Stimulated activated CD8-positive, alpha-beta memory T cell treated with anti-CD3 and anti-CD28 coated beads, Interleukin-7, amount 100 ng/mL, for 1 hour (primary cell): ENCODE results near the gene ZFPM1.
"Not testable (repeated sequence)": the region's sequence is repeated elsewhere in the genome, so short reads cannot be mapped to it uniquely, and the experiment has no call there.

Source experiments
- DNase-seq, 2 donors: peaks; one replicate each; pipeline ENCODE4 v3.0.0-alpha.2; 2020; ENCODE audit warnings: low read depth in 2 of 2

Gene ZFPM1

DNA sequence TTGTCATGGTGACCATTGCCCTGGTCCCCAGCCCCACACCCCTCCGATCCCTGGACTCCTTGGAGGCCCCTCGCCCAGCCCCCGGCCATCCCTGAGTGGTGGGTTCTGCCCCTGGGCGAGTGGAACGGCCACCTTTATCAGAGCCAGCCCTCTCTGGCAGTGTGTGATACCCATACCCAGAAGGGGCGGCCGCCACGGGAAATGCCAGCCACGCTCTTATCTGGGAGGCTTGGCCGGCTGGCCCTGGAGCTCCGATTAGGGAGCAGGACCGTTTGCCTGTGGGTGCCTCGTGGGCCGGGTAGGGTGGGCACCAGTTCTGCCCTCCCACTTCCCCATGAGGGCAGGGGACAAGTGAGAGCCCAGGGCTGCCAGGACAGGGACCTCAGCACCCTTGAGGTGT is 58.8 kb downstream of the ZFPM1 start:
- DNase-seq: no peak

DNA sequence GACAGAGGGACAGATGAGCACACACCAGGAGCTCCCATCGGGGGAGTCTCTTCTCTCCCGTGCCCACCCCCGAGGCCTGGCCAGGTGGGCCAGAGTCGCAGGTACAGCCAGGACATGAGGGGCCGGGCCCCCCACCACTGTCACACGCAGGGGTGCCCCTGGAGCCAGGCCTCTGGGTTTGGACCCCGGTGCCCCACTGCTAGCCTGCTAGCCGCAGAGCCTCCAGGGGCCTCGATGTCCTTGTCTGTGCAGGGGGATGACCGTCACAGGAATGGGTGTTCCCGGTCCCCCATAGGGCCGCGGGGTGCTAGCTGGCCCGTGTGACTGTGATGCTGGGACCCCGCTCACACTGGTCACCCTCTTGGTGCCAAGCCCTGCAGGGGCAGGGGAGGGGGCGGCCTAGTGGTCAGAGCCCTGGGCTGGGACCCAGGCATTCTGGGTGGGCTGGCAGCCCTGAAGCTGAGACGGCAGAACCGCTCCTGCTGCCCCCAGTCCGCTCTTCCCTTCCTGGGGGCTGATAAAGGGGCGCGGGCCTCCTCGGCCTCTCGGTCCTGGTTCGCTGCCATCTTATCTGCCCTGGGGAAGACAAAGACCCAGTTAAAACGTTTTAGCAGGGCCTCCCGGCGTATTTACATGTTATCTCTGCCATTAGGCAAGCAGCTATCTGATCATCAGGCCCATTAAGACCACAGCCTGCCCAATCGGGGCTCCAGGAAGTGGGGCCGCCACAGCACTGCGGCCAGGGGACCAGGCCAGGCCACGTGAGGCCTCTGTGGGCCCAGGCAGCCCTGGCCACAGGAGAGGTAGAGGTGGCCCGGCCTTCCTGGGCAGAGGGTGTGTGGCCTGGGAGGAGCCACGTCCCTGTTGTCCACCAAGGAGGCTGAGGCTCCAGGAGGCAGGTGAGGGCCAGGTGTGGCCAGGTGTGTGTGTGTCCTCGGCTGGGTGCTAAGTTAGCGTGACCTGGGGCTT is 59.9 kb downstream of the ZFPM1 start:
- DNase-seq: no peak

GRCh38 chr16:88514070-88514469 is 61.0 kb downstream of the ZFPM1 start:
- DNase-seq: no peak

DNA sequence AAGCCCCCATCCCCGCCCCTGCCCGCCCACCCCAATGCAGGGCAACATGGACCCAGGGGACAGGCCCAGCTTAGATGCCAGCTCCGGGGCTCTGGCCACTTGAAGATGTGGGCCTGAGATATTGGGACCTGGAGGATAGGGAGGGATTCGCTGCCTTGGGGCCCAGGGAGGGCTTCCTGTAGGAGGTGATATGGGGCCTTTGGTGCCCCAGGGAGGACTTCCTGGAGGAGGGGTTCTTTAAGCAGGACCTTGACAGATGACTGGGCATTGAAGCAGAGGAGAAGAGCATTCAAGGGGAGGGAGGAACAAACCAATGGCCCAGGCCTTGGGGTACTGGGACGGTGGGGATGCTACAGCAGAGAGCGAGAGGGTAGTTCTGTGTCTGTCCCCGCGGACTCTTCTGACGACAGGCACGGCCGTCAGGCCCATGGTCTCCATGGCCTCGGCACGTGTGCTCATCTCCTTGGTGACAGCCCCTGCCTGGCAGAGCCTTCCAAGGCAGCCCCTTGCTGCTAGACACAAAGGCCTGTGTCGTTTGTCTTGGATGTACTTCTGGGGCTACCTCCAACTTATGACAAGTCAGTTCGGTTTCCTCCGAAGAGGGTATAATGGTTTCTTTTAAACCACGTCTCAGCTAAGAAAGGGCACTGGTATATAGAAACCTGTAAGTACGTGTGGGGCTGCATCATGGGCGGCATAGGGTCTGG is 61.6 kb downstream of the ZFPM1 start:
- DNase-seq: no peak

- no peak for DNase-seq
These were observed 62.3 kb downstream of the ZFPM1 start for GRCh38 chr16:88515371-88515770.

DNA sequence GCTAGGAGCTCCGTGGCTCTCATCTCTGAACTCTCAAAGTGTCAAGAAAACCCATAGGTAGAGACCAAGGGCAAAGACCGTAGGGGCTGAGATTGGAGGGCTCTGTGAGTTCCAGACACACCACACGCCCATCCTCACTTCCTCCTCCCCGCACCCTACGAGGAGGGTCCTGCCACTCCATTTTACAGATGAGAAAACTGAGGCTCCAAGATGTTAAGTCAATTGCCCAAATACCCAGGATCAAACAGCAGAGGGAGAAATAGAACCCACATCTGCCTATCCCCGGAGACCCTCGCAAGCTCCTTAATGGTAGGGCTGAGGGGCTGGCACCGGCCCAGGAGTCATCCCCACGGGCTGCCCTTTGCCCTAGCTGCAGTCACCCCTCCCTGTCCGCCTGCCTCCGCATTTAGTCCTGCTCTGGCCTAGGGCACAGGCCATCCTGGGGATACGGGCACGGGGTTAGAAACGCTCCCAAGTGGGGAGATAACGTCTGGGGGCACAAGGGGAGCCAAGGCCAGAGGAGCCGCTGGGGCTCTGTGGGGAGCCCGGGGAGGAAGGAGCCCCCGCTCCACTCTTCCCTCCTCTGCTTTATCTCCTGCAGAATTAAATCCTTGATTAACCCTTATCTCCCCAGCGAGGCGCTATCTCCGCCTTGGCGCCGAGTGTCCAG is 63.0 kb downstream of the ZFPM1 start:
- DNase-seq: no peak

DNA sequence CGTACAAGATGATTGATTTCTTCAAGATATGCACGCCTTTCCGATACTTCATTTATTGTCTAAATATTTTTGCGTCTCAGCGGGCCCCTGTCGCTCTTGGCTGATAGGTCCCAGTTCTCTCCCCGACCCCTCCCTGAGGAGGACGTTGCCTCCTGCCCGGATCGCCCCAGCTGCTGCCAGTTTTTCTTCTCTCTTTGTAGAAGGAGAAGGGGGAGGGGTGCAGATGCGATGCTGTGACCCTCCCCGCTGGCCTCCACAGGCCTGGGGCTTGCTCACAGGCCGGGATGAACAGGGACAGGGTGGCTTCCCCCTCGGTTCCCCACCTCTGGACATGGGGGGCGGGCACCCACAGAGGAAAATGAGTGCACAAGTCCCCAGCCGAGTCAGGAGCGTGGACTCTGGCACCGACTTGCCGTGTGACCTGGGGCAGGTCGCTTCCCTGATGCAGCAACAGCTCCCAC is 63.6 kb downstream of the ZFPM1 start:
- DNase-seq: no peak

GRCh38 chr16:88517208-88517774 is 64.2 kb downstream of the ZFPM1 start:
- DNase-seq: not testable (repeated sequence)

GRCh38 chr16:88518411-88519111 is 65.5 kb downstream of the ZFPM1 start:
- DNase-seq: not testable (repeated sequence)

GRCh38 chr16:88519240-88519639 is 66.2 kb downstream of the ZFPM1 start:
- no peak for DNase-seq

DNA sequence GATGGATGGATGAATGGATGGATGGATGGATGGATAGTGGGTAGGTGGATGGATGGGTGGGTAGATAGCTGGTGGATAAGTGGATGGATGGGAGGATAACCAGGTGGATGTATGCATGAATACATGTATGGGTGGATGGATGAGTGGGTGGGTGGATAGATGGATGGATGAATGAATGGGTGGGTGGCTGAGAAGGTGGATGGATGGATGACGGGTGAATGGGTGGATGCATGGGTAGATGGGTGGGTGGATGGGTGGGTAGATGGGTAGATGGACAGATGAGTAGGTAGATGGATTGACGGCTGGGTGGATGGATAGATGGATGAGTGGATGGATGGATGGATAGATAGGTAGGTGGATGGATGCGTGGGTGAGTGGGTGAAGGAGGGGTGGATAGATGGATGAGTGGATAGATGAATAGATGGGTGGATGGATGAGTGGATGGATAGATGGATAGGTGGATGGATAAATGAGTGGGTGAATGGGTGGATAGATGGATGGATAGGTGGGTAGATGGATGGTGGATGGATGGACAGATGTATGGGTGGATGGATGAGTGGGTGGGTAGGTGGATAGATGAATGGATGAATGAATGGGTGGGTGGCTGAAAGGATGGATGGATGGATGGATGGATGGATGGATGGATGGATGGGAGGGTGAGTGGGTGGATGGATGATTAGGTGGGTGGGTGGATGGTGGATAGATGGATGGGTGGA is 67.0 kb downstream of the ZFPM1 start:
- DNase-seq: no peak

GRCh38 chr16:88521674-88522073 is 68.6 kb downstream of the ZFPM1 start:
- DNase-seq: no peak

DNA sequence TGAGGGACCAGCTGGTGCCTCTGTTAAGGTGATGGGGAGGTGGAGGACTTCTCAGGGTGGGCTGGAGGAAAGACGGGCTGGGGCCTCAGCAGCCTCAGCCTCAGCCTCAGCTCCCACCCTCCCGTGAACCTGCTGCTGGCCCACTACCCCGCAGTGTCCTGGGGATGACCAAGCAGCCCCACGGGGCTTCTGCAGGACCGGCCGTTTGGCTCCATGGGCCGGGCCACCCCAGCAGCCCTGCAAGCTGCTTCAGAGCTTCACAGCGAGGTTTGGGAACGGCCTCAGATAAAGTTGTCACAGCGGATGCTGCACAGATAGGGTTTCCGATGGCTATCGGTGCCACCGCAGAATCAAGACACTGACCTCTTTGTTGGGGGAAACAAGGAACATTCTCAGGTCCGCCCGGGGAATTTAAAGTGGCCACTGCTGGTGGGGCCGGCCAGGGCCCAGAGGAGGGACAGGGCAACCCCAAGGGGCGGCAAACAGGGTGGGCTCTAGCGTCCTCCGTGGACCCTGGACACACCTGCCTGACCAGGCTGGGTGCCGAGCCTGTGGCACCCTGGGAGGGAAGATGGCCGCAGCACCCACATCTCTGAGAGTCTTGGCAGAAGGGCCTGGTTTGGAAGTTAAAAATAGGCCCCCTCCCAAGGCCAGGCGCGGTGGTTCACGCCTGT is 69.3 kb downstream of the ZFPM1 start:
- no peak for DNase-seq

DNA sequence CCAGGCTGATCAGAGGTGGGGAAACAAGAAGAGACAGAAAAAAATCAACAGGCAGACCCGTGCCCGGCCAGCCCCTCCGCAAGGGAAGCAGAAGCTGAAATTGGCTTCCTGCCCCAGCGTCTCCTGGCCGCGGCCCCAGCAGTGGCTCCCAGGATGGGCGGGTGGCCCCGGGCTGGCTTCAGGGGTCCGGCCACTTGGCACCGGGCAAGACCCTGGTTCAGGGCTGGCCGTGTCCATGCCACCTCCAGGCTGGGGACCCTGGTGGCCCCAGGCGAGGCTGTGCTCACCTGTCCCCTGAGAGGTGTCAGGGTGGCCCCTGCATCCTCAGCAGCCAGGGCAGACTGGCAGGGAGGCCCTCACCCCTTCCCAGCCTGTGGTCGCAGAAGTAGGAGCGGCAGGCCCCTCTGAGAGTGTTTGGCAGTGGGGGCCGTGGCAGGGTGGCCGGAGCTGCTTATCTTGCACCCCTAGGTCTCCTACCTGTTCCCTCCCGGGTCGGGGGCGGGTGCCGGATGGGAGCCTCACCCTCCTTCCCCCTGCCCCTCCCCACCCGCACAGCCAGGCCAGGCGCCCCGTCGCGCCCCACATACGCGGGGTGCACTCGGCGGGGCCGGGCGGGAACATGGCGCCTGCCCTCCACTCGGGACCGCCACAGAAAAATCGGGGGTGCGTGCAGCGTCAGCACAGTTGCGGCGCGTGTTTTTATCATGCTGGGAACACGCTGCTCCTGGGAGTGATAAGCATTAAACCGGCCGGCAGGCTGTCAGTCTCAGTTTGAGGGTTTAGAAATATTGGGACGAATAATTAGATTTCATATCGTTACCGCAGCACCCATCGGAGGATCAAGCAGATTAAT is 70.5 kb downstream of the ZFPM1 start:
- DNase-seq: no peak

- DNase-seq: no peak
These were observed 71.3 kb downstream of the ZFPM1 start for GRCh38 chr16:88524274-88524972.

GRCh38 chr16:88524973-88525662 is 72.0 kb downstream of the ZFPM1 start:
- no peak for DNase-seq

GRCh38 chr16:88525663-88525990 is 72.5 kb downstream of the ZFPM1 start:
- no peak for DNase-seq
